Activated CD4-positive, alpha-beta T cell treated with anti-CD3 and anti-CD28 coated beads for 24 hours (primary cell): ENCODE measurements around the gene EPS8.
"Not testable (repeated sequence)": the region's sequence is repeated elsewhere in the genome, so short reads cannot be mapped to it uniquely, and the experiment has no call there.

ENCODE experiments used
- DNase-seq, 2 donors: peaks; one replicate each; pipeline ENCODE4 v3.0.0-alpha.2; 2020; ENCODE audit warnings: low read depth in 2 of 2

EPS8 gene

GRCh38 chr12:15797818-15798217 lies 8.6 kb upstream of the EPS8 start:
- no peak for DNase-seq

- no peak for DNase-seq
Observed at GRCh38 chr12:15796493-15797141, 7.4 kb upstream of the EPS8 start.

GRCh38 chr12:15794836-15795235 lies 5.6 kb upstream of the EPS8 start:
- DNase-seq = no peak

GRCh38 chr12:15794196-15794595 lies 5.0 kb upstream of the EPS8 start:
- DNase-seq = no peak

GRCh38 chr12:15788233-15789219 lies 662 bp downstream of the EPS8 start:
- DNase-seq = no peak

GRCh38 chr12:15787778-15788177 lies 1.4 kb downstream of the EPS8 start:
- DNase-seq = no peak

GRCh38 chr12:15786772-15787171 lies 2.4 kb downstream of the EPS8 start:
- no peak for DNase-seq

GRCh38 chr12:15783288-15783687 lies 5.9 kb downstream of the EPS8 start:
- no peak for DNase-seq

GRCh38 chr12:15782667-15783066 lies 6.5 kb downstream of the EPS8 start:
- no peak for DNase-seq

GRCh38 chr12:15779925-15780324 lies 9.3 kb downstream of the EPS8 start:
- DNase-seq = no peak

- no peak for DNase-seq
Observed at GRCh38 chr12:15778126-15778525, 11.1 kb downstream of the EPS8 start.

- no peak for DNase-seq
Observed at GRCh38 chr12:15777355-15778012, 11.7 kb downstream of the EPS8 start.

- DNase-seq = no peak
Observed at GRCh38 chr12:15776532-15776931, 12.7 kb downstream of the EPS8 start.

- no peak for DNase-seq
Observed at GRCh38 chr12:15774819-15775218, 14.4 kb downstream of the EPS8 start.

- no peak for DNase-seq
Observed at GRCh38 chr12:15772405-15773018, 16.7 kb downstream of the EPS8 start.

- DNase-seq = no peak
Observed at GRCh38 chr12:15770581-15770980, 18.6 kb downstream of the EPS8 start.

- no peak for DNase-seq
Observed at GRCh38 chr12:15770021-15770420, 19.2 kb downstream of the EPS8 start.

GRCh38 chr12:15769586-15769985 lies 19.6 kb downstream of the EPS8 start:
- no peak for DNase-seq

GRCh38 chr12:15767301-15767700 lies 21.9 kb downstream of the EPS8 start:
- DNase-seq = no peak

- DNase-seq = no peak
Observed at GRCh38 chr12:15763328-15763727, 25.9 kb downstream of the EPS8 start.

GRCh38 chr12:15762162-15762561 lies 27.0 kb downstream of the EPS8 start:
- DNase-seq = not testable (repeated sequence)
